Body of pancreas (tissue), 4 donors: Measurements from ENCODE around the gene GTF2A1.

ENCODE experiments used
- POLR2A ChIP-seq, 3 donors: fragments of 450-650 bp; IDR thresholded peaks; one replicate each; pipeline ENCODE4 v1.6.1; 2016; ENCODE audit warnings: antibody characterized with exemption in 3 of 3, mild to moderate bottlenecking in 2 of 3
- TF ChIP-seq, protein P1 (sequence below), 7 experiments: fragments of 450-650 bp in 4 of 7; fragments of 200-600 bp in 3 of 7; sonication (generic) in 3 of 7; IDR thresholded peaks; one replicate each; pipeline ENCODE4 v1.5.1; 2016 to 2019; ENCODE audit warnings: antibody characterized with exemption in 7 of 7

DNA sequence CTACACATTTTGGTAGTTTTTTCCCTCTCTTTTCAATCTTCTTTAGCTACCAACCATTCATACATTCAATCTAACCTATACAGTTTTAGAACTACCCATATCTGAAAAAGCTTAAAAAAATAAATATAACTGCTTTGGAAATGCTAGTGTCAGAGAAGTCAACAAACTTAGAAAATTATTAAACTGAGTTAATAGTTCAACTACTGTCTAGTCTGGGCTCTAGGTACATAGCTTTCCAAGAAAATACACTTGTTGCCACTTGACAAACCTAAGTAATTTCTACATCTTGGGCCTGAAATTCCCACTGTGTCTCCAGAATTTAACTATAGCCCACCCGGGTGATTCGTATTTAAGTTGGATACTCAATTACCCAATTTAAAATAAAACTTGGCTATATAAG, 22.1 kb downstream of the GTF2A1 start:
- TF ChIP-seq, protein P1, sequence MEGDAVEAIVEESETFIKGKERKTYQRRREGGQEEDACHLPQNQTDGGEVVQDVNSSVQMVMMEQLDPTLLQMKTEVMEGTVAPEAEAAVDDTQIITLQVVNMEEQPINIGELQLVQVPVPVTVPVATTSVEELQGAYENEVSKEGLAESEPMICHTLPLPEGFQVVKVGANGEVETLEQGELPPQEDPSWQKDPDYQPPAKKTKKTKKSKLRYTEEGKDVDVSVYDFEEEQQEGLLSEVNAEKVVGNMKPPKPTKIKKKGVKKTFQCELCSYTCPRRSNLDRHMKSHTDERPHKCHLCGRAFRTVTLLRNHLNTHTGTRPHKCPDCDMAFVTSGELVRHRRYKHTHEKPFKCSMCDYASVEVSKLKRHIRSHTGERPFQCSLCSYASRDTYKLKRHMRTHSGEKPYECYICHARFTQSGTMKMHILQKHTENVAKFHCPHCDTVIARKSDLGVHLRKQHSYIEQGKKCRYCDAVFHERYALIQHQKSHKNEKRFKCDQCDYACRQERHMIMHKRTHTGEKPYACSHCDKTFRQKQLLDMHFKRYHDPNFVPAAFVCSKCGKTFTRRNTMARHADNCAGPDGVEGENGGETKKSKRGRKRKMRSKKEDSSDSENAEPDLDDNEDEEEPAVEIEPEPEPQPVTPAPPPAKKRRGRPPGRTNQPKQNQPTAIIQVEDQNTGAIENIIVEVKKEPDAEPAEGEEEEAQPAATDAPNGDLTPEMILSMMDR (IDR thresholded peaks at IDR 0.05) = no peak
- TF ChIP-seq POLR2A (IDR thresholded peaks at IDR 0.05) = no peak
